Amniotic stem cell (primary cell): ENCODE data around the gene CDC20B.
A peak's percentile ranks its signal among the peaks of the same experiment; 100 is the strongest.
"Not testable (repeated sequence)": the region's sequence is repeated elsewhere in the genome, so short reads cannot be mapped to it uniquely, and the experiment has no call there.

ENCODE experiments used
- DNase-seq: peaks from one replicate; lab custom pipeline; 2025; lab: John Stamatoyannopoulos, UW

Gene CDC20B

GRCh38 chr5:55104036-55104772, 68.8 kb downstream of the CDC20B start:
- DNase-seq: no peak

DNA sequence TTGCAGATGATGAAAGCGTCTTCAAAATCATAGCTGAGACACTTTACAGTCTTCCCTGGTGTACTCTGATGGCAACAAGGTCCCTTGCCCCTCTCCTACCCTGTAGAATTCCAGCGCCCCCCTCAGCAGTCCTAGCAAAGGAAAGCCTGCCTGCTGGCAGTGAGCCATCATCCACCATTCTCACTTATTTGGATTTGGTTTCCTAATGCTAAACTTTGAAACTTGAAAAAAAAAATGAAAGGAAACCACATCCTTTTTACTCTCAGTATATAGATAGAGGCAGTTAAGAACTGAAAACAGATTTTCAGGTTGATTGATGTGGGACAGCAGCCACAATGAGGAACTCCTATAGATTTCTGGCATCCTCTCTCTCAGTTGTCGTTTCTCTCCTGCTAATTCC, 70.6 kb downstream of the CDC20B start, which contains the start of gene GZMA:
Gene GZMA, plus strand, starts transcription at position 299 of the 400 bp plus-strand sequence. Its CDS starts 37 bp downstream, at position 336.
- DNase-seq: no peak

DNA sequence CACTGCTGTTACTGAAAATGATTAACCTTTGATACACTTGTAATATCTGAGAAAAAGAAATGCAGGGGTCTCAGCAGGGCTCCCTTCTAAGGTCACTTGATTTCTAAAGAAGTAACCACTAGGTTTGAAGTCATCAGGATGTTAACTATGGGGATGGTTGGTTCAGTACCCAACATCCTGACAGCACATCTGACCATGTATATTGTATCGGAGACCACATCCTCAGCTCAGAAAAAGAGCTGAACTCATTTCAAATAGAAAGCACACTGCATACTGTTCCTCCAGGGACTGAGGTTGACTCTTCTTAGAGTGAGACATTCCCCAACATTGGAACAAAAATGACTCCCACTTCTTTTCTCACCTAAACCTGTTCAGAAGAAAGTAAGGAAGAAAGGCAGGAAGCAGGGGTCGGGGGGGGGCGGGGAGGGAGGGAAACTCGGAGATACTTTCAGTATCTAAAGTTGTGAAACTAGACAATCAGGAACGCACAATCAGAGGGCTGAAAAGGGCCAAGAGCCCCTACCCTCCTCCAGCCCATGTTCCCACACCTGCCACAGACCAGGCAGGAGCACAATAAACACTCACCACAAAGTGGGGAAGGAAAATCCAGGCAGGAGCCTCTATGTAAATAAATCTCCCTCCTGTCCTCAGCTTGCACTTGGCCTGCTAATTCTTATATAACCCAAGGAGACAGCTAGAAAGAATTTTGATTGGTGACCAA, 71.3 kb downstream of the CDC20B start:
- no peak for DNase-seq

- not testable (repeated sequence) for DNase-seq
Observed at GRCh38 chr5:55101148-55101547, 71.8 kb downstream of the CDC20B start.

DNA sequence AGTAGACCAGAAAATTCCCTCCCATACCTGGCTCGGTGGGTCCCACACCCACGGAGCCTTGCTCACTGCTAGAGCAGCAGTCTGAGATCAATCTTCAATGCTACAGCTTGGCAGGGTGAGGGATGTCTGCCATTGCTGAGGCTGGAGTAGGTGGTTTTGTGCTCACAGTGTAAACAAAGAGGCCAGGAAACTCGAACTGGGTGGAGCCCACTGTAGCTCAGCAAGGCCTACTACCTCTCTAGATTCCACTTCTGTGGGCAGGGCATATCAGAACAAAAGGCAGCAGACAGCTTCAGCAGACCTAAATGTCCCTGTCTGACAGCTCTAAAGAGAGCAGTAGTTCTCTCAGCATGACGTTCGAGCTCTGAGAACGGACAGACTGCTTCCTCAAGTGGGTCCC, 76.1 kb downstream of the CDC20B start:
- DNase-seq: no peak

DNA sequence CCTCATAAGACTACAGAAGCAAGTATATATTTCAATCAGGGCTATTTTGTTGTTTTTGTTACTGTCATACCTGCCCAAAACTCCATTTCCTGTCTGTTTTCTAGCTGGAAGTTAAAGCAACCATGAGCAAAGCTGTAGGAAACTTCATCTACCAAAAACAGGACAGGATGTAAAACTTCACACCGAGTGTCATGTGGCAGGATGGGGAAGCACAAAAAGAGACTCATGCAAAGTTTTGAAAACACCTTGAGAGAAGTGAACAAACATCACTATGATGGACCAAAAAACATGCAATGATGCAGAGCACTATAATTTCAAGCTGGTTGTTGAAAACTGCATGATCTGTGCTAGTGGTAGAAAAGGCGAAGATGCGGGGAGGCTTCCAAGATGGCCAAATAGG, 76.8 kb downstream of the CDC20B start:
- DNase-seq: no peak

- not testable (repeated sequence) for DNase-seq
Observed at GRCh38 chr5:55091011-55091410, 82.0 kb downstream of the CDC20B start.

- not testable (repeated sequence) for DNase-seq
Observed at GRCh38 chr5:55089301-55089700, 83.7 kb downstream of the CDC20B start.

GRCh38 chr5:55081541-55081940, 91.4 kb downstream of the CDC20B start:
- no peak for DNase-seq

DNA sequence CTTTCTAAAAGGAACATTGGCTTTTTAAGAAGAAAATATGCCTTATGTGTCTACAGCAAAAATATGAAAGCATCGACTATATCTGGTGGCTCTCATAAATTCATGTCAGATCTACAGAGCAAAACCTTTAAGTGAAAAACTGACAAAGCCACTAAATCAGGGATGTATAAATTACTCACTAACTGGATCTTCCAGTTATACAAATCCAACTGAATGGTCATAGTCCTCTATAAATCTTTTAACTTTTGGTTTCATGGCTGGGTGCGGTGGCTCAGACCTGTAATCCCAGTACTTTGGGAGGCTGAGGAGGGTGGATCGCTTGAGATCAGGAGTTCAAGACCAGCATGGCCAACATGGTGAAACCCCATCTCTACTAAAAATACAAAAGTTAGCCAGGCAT, 99.8 kb downstream of the CDC20B start:
- DNase-seq: no peak

- no peak for DNase-seq
Observed at GRCh38 chr5:55072666-55073065, 100.3 kb downstream of the CDC20B start.

GRCh38 chr5:55071413-55071812, 101.6 kb downstream of the CDC20B start:
- DNase-seq: no peak

- DNase-seq: no peak
Observed at GRCh38 chr5:55070968-55071367, 102.0 kb downstream of the CDC20B start.

- DNase-seq: no peak
Observed at GRCh38 chr5:55066277-55066676, 106.7 kb downstream of the CDC20B start.

DNA sequence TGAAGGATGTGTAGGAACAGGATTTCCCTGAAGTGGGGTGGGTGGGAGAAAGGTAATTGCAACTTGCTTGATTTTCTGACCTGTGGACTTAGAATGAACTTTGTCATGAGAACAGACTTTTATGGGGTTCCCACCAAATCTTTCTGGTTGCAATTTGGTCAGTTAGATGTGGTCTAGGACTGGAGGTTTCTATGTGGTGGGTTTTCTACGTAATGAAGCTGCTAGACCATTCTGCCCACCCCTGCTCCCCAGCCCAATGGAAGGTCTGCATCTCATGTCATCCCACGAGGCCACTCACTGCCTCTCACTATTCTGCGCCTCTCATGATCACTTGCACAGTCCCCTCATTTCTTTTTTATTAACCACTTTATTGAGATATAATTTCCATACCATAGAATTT, 108.5 kb downstream of the CDC20B start:
- DNase-seq: no peak

DNA sequence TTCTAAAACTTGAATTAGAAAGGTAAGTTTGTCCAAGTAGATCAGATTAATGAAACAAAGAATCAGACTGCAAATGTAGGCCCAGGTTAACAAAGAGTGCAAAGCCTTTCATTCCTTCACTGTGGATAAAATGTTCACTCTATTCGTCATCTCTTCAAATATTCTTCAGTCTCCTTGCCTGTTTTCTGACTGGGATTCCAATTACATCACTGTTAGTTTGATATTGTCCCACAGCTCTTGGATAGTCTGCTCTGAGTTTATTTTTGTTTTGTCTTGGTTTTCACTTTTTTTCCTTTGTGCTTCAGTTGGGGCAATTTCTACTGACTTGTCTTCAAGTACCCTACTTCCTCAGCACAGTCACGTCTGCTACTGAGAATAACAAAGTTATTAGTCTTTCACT, 109.1 kb downstream of the CDC20B start:
- DNase-seq: peak; percentile 7

GRCh38 chr5:55063220-55063863, 109.6 kb downstream of the CDC20B start:
- peak; percentile 56 for DNase-seq
